GM12878 (cell line): Measurements from ENCODE around the gene SNN. TPM values are rescaled to one million over a fixed set of nuclear protein-coding genes. Genes with fewer than 3 reads are reported as not detected.

Source experiments
- ATAC-seq: fragments of 200-7000 bp; cut with Tn5 transposase; 3 replicates; pipeline ENCODE4 v1.9.1; 2020; ENCODE audit warnings: mild to moderate bottlenecking, moderate library complexity
- BruUV-seq: library from RNA; stranded (reverse); fragments of 400-500 nt; replicated peaks from 2 replicates; lab custom pipeline; 2021; lab: Mats Ljungman, UMichigan
- CTCF ChIA-PET: fragments of 300-600 bp; sonication (Branson Sonifier 250); formaldehyde crosslinking; extraction: SDS; loops from one replicate; lab custom pipeline; 2021; ENCODE audit warnings: inconsistent platforms; lab: Yijun Ruan, JAX
- POLR2A ChIA-PET: fragments of 350-600 bp; formaldehyde crosslinking; extraction: SDS; loops from one replicate; lab custom pipeline; 2021; ENCODE audit warnings: inconsistent platforms; lab: Charles Lee
- RAD21 ChIA-PET: fragments of 300-600 bp; sonication (Branson Sonifier 250); formaldehyde crosslinking; loops from one replicate; lab custom pipeline; 2023; ENCODE audit warnings: antibody characterized with exemption; ENCODE audit not compliant: unreplicated experiment; lab: Charles Lee
- SMC1A ChIA-PET: fragments of 300-600 bp; sonication (Branson Sonifier 250); formaldehyde crosslinking; loops from one replicate; lab custom pipeline; 2023; ENCODE audit not compliant: unreplicated experiment, uncharacterized antibody; lab: Charles Lee
- DNase-seq: peaks from one replicate; pipeline ENCODE4 v3.0.0-alpha.2; 2011; ENCODE audit warnings: low read depth, low spot score
- FAIRE-seq: peaks from 3 replicates; lab custom pipeline; 2011; peaks lifted over from hg19 to GRCh38; lab: Jason Lieb, UNC
- H2AFZ ChIP-seq: 2 replicates; pipeline ENCODE4 v1.6.0; 2011; ENCODE audit warnings: low read depth, low read length, control low read depth; ENCODE audit not compliant: control insufficient read depth
- H3K27ac ChIP-seq: 2 replicates; pipeline ENCODE4 v1.5.1; 2011; ENCODE audit warnings: control low read depth; ENCODE audit not compliant: control insufficient read depth, insufficient read depth
- H3K27me3 ChIP-seq, 2 experiments: replicated peaks in 1 of 2; 2 replicates each; pipeline versions ENCODE4 v1.6.0 to v1.6.1; 2011; ENCODE audit warnings: low read length in 1 of 2; ENCODE audit not compliant: control insufficient read depth in 2 of 2, insufficient read depth in 2 of 2
- H3K36me3 ChIP-seq, 2 experiments: 2 replicates each; pipeline ENCODE4 v1.5.1; 2011; ENCODE audit warnings: low read length in 1 of 2; ENCODE audit not compliant: control insufficient read depth in 2 of 2, insufficient read depth in 2 of 2
- H3K4me1 ChIP-seq: 2 replicates; pipeline ENCODE4 v1.6.1; 2011; ENCODE audit warnings: mild to moderate bottlenecking, low read length, moderate library complexity, mixed read lengths; ENCODE audit not compliant: control insufficient read depth, insufficient read depth
- H3K4me2 ChIP-seq: 2 replicates; pipeline ENCODE4 v1.6.0; 2011; ENCODE audit warnings: control low read depth; ENCODE audit not compliant: control insufficient read depth, insufficient read depth
- H3K4me3 ChIP-seq: fragments of 200-600 bp; sonication (generic); 2 replicates; pipeline ENCODE4 v1.5.1; 2016
- H3K79me2 ChIP-seq: 2 replicates; pipeline ENCODE4 v1.6.0; 2011; ENCODE audit warnings: low read length; ENCODE audit not compliant: control insufficient read depth, insufficient read depth
- H3K9ac ChIP-seq: 2 replicates; pipeline ENCODE4 v1.8.0; 2011; ENCODE audit warnings: low read length, control low read depth, mixed read lengths; ENCODE audit not compliant: control insufficient read depth, insufficient read depth
- H3K9me3 ChIP-seq: replicated peaks from 3 replicates; pipeline ENCODE4 v1.5.1; 2011; ENCODE audit warnings: mild to moderate bottlenecking, low read length; ENCODE audit not compliant: control insufficient read depth, insufficient read depth
- H4K20me1 ChIP-seq: 2 replicates; pipeline ENCODE4 v1.6.0; 2011; ENCODE audit not compliant: control insufficient read depth, insufficient read depth
- BCL3 ChIP-seq: IDR thresholded peaks from 2 replicates; pipeline ENCODE4 v1.6.1; 2011; ENCODE audit warnings: borderline replicate concordance, low read depth, mild to moderate bottlenecking, moderate library complexity, low read length; ENCODE audit not compliant: insufficient read depth, poor library complexity, severe bottlenecking
- CHD4 ChIP-seq: fragments of 200-600 bp; sonication (generic); IDR thresholded peaks from 2 replicates; pipeline ENCODE4 v1.6.1; 2016; ENCODE audit warnings: mild to moderate bottlenecking
- EZH2 ChIP-seq: IDR thresholded peaks from 2 replicates; pipeline ENCODE4 v1.6.1; 2012; ENCODE audit warnings: low read depth, mild to moderate bottlenecking, control low read depth, inconsistent platforms, low read length, borderline replicate concordance; ENCODE audit not compliant: control insufficient read depth
- HDAC6 ChIP-seq: fragments of 200-600 bp; sonication (generic); IDR thresholded peaks from one replicate; pipeline ENCODE4 v1.8.0; 2017; ENCODE audit warnings: antibody characterized with exemption; ENCODE audit not compliant: unreplicated experiment
- NFXL1 ChIP-seq: fragments of 450-650 bp; IDR thresholded peaks from 2 replicates; pipeline ENCODE4 v1.6.1; 2017; ENCODE audit warnings: antibody characterized with exemption, mild to moderate bottlenecking, borderline replicate concordance
- PKNOX1 ChIP-seq: fragments of 450-650 bp; IDR thresholded peaks from 2 replicates; pipeline ENCODE4 v1.6.1; 2016; ENCODE audit warnings: mild to moderate bottlenecking
- RAD51 ChIP-seq: fragments of 450-650 bp; IDR thresholded peaks from 2 replicates; pipeline ENCODE4 v1.6.1; 2016; ENCODE audit warnings: moderate library complexity, mild to moderate bottlenecking, inconsistent platforms
- SMAD5 ChIP-seq: IDR thresholded peaks from 2 replicates; pipeline ENCODE4 v1.6.1; 2016; ENCODE audit warnings: antibody characterized with exemption, low read depth
- YBX1 ChIP-seq: fragments of 450-650 bp; IDR thresholded peaks from 2 replicates; pipeline ENCODE4 v1.6.1; 2016; ENCODE audit warnings: antibody characterized with exemption
- ZNF207 ChIP-seq: fragments of 450-650 bp; IDR thresholded peaks from 2 replicates; pipeline ENCODE4 v1.6.1; 2014; ENCODE audit warnings: antibody characterized with exemption, mild to moderate bottlenecking, borderline replicate concordance
- WGBS: methylation state at CpG from one replicate; pipeline ENCODE4 v1.1.6; 2016; ENCODE audit warnings: low lambda C conversion rate; ENCODE audit not compliant: insufficient replicate concordance, insufficient coverage; ENCODE audit errors: missing lambda C conversion rate; 5-methylcytosine and 5-hydroxymethylcytosine counted together
- in situ Hi-C: fragments of 300-500 bp; cut with MboI; formaldehyde crosslinking; loops from 9 replicates; pipeline ENCODE4 v1.14.3; 2018; ENCODE audit warnings: mixed read lengths
- intact Hi-C: fragments of 100-400 bp; cut with micrococcal nuclease; formaldehyde crosslinking; loops from one replicate; pipeline ENCODE4 v1.14.2; 2022; ENCODE audit not compliant: unreplicated experiment
- polyA plus RNA-seq, 11 experiments: library from polyadenylated mRNA; depleted of rRNA in 4 of 11; unstranded in 6 of 11; stranded (reverse) in 5 of 11; fragments of >200 nt; fragmentation: Nextera tagmentation in 4 of 11; fragmentation: Illumina TruSeq in 1 of 11; extraction: Ambion mirVana in 4 of 11; extraction: Trizol in 1 of 11; gene quantifications; 1 replicate in 1 of 11; 2 replicates in 10 of 11; pipeline versions ENCODE4 v1.2.1 to v1.2.3, GENCODE V29; 2011 to 2016; ENCODE audit warnings: inconsistent platforms in 2 of 11, missing spikeins in 2 of 11, low read depth in 1 of 11
- total RNA-seq, 4 experiments: library from RNA; depleted of rRNA in 3 of 4; stranded (reverse); fragments of >200 nt in 3 of 4; fragmentation: Illumina TruSeq in 1 of 4; extraction: Trizol in 1 of 4; gene quantifications; 2 replicates each; pipeline versions ENCODE4 v1.2.1 to v1.2.3, GENCODE V29; 2013 to 2021

Gene SNN
- total and polyA plus RNA-seq, 10 of the 15 experiments (the other 5 are each of a cell fraction or from before 2014, with no cell fraction given), result 2.2 to 43.4 (median 27.8) TPM

- no peak for TF ChIP-seq EZH2
- no peak for TF ChIP-seq BCL3
- TF ChIP-seq RAD51, result no peak
- no peak for TF ChIP-seq SMAD5
- TF ChIP-seq HDAC6, result no peak
- TF ChIP-seq CHD4, result no peak
- no peak for TF ChIP-seq ZNF207
- TF ChIP-seq NFXL1, result no peak
- no peak for TF ChIP-seq PKNOX1
- no peak for TF ChIP-seq YBX1
- no peaks in the 10 kb centered on the region for H3K9me3 ChIP-seq
- intact Hi-C loops, result no loop called here
- no peak overlapping the region for H3K4me2 ChIP-seq
- H4K20me1 ChIP-seq, result no peaks in the 10 kb centered on the region
- no peaks in the 10 kb centered on the region; the same call in 1 of the 2 replicates for H3K4me1 ChIP-seq
- no peak overlapping the region for H3K27ac ChIP-seq
- BruUV-seq, result TSS peak; percentile 23
- in situ Hi-C loops, result no loop called here
- ChIA-PET SMC1A (interaction anchor here (0.9 to 1.0 kb wide), 2 partner anchors 9 to 16 kb away, joined by 3 read pairs; no protein-coding TSS in a partner anchor), RAD21 (no interaction called here), POLR2A (interaction anchor here (0.8 to 1.1 kb wide), 4 partner anchors 11 to 38 kb away, joined by 3 to 5 read pairs (median 3); partner anchors contain the start of gene TXNDC11), CTCF (interaction anchor here (1.2 to 1.7 kb wide), 4 partner anchors 9 to 309 kb away, joined by 3 to 5 read pairs (median 4); no protein-coding TSS in a partner anchor)
- ATAC-seq (no peak), FAIRE-seq (no peak), DNase-seq (no peak)
- no peaks in the 10 kb centered on the region for H3K27me3 ChIP-seq
- no peak overlapping the region for H3K9ac ChIP-seq
- peaks cover 4% of the 10 kb centered on the region for H3K79me2 ChIP-seq
- H2AFZ ChIP-seq, result no peak overlapping the region
- no peak overlapping the region for H3K4me3 ChIP-seq
- H3K36me3 ChIP-seq, result peaks cover 6 to 29% of the 10 kb centered on the region in 2 experiments; a peak in 3 of 4 replicates
- 89% methylated on average over 6 of the region's 6 CpGs for WGBS
Observed at GRCh38 chr16:11705311-11706025, 37.2 kb downstream of the SNN start.
